ENCODE data around the gene HOXC4.
A peak's percentile ranks its signal among the peaks of the same experiment; 100 is the strongest.

Gene HOXC4

DNA sequence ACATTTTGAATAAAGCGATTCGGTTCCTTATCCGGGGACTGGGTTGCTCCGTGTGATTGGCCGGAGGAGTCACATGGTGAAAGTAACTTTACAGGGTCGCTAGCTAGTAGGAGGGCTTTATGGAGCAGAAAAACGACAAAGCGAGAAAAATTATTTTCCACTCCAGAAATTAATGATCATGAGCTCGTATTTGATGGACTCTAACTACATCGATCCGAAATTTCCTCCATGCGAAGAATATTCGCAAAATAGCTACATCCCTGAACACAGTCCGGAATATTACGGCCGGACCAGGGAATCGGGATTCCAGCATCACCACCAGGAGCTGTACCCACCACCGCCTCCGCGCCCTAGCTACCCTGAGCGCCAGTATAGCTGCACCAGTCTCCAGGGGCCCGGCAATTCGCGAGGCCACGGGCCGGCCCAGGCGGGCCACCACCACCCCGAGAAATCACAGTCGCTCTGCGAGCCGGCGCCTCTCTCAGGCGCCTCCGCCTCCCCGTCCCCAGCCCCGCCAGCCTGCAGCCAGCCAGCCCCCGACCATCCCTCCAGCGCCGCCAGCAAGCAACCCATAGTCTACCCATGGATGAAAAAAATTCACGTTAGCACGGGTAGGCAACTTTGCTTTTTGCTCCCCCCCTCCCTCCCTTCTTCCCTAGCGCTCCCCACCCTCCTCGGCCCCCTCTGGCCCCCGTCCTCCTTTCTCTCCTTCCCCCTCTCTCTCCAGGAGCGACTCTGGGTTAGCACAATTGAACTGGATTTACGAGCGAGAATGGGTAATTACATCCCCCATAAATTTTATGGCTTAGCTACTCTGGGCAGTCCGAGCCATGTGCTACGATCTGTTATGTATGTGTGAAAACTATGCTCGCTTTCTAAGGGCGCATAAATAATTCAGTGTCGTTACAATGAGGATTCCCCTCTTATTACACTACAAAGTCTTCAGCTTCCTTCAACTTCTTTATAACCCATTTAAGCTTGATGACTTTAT lies at the start of gene HOXC4:
Gene HOXC4, plus strand, starts transcription at position 85 of the 991 bp plus-strand sequence. Its CDS starts 88 bp downstream, at position 173.
- DNase-seq = no peak

DNA sequence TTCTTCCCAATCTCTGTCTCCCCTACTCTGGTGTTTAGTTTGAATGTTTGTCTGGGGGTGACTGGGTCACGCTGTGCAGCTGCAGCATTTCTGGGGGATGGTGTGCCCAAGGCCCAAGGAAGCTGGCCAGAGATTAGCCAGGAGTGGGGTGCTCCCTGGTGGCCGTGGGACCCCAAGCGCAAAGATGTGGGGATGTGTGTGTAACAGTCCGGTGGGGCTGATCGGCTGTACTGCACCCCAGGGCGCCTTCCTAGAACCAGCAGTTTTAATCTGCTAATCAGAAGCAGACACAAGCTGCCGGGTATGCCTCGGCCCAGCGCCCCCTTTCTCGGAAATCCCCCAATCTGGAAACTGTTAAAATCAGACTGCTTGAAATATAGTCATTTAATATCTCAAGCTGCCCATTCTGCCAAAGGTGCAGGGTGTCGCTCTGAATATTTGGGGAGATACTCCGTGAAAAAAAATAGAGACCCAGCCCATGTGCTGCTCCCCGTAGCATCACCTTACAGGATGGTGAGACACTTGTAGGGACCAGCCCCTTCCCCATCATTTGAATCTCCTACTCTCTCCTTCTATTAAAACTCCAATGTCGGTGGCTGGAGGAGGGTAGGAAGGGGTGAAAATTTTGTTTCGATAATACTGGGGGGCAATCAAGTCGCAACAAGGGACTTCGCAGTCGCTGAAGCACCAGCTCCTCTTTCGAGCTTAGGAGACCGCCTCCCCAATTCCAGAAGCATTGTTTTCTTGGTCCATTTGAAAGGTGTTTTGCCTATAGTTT lies 49.4 kb upstream of the HOXC4 start:
- DNase-seq = no peak

DNA sequence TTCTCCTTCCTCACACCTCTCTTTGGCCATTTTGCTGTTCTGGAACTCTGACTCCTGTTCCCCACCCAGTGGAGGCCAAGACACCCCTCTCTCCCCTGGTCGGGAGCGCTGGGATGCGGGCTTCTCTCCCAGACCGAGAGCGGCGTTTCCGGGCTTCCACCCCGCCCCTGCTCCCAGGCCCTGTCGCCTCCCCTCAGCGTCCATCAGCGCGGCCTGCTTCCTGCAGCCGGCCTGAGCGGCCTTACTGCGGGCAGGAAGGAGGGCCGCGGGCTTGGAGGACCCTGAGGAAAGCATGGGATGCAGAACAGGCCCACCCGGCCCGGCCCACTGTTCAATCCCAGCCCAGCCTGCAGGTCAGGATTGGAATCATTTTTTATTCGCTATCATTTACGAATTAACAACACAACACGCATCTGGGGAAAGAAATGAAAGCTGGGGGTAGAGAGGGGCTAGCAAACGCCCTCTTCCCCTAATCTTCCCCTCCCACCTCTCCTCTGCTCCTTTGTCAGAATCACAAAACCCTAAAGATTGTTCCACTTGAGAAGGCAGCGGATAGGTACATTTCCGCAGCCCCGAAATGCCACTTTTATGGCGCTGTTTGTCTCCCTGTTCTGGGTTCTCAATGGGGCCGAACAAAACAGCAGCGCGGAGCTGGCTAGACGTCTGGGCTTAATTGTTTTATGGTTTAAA lies 48.6 kb upstream of the HOXC4 start:
- DNase-seq = no peak

DNA sequence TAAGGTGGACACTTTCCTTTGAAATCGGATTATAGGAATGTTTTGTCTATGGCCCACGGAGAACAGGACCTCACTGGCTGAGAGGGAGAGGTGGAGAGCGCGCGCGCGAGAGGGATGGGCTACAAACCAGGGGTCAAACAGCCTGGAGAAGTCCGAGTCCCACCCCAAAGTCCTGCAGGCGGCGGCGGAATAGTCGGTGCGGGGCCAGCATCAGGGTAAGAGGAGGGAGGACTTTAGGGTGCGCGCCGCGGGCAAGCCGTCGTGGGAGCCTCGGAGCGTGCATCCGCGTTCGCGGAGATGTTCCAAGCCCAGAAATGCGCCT lies 48.1 kb upstream of the HOXC4 start:
- no peak for DNase-seq

DNA sequence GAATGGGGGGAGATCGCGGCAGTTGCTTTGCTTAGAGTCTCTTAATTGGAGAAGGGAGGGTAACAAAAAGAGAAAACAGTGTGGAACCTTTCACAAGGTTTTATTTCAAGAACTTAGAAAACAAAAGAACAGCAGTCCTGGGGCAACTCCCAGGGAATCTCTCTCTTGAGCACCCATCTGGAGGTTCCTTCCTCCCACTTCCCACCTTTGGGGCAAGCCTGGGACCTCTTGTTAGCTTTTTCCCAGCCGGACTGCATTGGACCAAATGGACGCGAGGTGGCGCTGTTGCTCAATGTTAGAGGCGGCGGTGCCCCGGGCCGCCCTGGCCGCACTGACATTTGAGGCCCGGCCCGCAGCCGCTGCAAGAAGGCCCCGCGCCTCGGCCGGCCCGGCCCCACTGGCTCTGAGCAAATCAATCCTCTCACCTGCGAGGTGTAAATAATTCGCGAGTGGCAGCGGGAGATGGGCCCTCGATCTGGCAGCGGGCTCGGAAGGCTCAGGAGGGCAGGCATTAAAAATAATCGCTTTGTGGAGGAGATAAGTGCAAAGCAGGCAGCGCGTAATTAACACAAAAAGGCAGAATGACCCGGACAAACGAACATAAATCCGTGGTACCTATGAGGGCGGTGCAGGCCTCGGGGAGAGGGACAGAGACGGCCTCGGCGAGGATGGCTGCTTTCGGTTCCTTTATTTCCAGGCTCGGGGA lies 47.6 kb upstream of the HOXC4 start:
- peak; percentile 51 for DNase-seq

DNA sequence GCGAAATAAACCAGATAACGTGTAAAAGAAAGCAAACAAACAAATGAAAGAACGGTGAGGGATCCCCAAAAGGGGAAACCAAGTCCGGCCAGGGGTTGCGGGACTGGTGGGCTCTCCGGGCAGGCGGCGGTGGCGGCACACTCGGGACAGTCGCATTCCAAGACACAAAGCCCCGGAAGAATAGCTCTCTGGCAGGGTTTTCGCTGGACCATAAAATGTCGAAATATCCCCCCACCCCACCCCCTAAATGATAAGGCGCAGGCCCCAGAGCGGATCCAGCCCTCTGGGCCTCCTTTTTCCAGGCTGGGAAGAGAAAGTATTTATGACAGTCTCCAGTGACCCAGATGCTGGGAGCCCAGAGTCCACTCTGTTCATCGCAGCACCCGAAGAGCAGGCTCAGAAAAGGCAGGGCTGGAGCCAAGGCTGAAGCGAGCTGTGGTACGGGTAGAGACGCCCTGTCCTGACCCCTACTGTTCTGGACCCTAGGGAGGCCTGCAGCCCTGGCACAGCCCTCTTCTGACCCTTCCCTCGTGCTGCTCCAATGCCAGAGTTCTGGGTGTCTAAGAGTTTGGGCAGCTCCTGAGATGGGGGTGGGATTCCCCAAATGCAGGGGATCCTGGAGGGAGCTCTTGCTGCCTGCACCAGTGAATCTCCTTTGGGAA lies 46.9 kb upstream of the HOXC4 start:
- no peak for DNase-seq

DNA sequence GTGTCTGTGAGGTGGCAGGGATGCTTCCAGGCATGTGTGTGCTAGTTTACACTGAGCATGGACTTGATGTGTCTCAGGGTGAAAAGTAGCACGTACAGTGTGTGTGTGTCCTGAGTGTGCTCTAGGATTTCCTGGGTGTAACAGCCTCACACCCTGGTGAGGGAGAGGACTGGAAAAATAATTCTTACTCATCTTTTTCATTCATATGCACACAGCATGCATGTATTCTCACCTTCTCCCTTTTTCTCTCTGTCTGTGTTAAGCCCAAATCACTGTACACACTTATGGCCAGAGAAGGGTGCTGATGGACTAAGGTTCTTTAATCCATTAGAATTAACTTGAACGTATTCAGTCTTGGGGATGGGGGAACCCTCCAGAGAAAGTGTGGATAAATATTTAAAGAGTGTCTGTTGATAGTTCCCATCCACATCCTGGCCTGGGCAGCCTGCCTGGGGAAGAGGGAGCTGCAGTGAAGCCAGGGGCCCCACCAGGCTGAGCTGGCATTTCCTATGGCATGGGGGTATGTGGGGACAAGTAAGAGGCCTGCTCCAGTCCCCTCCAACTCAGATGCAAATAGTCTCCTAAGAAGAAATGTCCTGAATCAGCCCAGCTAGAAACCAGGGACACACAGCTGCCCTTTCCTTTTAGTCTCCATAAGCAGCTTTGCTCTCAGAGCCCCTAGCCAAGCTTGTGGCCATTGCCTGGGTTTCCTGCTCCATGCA lies 45.9 kb upstream of the HOXC4 start:
- DNase-seq = no peak

DNA sequence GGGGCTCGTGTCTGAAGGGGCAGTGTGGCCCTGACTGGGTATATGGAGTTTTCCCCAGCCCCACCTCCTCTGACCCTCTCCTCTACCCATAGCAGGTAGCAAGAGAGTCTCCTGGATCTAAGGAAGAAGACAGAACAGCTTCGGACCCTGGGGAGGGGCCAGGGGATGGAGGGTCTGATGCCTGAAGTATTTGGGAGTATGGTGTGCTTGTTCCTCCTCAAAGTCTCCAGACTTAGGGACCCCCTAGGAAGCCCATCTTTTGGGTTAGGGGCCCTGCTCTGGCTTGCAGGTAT lies 45.4 kb upstream of the HOXC4 start:
- DNase-seq = no peak

DNA sequence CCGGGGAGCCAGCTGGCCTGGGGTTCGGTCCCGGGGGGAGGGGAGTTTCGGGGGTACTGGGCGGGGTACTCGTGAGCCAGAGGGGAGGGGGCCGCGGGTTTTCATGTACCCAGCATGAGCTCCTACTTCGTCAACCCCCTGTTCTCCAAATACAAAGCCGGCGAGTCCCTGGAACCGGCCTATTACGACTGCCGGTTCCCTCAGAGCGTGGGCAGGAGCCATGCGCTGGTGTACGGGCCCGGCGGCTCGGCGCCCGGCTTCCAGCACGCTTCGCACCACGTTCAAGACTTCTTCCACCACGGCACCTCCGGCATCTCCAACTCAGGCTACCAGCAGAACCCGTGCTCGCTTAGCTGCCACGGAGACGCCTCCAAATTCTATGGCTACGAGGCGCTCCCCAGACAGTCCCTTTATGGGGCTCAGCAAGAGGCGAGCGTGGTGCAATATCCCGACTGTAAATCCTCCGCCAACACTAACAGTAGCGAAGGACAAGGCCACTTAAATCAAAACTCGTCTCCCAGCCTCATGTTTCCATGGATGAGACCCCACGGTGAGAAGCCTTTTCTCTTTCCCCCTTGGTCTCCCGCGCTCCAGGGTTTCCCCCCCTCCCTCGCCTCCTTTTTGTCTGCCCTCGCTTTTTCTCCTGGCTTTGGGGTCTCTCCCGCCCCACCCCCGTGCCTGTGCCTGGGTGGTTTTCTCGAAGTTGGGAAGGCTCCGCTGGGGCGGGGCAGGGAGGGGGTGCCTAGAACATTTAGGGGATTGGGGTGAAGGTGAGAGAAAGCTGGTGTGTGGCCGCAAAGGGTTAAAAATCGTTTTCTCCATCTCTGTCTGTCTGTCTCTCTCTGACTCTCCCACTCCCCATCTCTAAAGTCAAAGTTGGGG lies 44.2 kb upstream of the HOXC4 start:
- no peak for DNase-seq

DNA sequence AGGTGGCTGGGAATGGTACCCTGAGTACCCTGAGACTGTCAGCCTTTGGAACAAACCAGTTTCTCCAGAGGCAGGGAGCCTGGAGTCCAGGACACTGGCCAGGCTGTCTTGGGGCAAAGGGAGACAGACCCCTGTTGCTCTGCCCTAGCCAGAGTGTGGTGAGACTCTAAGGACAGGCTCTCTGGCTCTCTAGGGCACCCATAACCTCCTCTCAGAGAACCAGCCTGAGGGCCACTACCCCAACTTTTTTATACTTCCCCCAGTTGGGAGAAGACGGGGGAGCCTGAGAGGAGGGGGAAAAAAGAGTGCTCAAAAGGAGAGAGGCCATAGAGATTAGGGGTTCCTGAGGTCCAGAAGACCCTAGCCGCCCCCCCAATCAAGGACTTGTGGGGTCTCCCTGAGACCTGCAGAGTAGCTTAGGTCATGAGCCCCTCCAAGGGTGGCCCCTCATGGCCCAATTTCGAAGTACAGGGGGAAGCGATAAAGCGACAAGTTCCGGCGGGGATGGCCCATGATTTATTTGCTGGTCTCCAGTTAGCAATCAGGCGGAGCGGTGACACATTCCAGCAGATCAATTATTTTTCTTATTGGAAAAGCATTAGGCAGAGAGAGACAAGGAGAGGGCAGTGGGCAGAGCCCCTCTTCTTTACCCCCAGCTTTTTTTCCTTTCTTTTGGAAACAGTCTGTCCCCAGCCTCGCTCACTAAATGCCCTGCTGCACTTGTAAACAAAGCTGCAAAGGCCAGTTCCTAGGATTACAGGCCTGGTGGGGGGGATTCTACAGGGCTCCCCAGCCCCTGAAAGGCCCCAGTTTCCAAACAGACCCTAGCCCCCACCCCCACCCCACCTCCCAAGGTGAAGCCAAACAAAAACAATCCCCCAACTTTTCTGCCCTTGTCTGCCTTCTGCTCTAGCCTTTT lies 43.3 kb upstream of the HOXC4 start:
- no peak for DNase-seq

DNA sequence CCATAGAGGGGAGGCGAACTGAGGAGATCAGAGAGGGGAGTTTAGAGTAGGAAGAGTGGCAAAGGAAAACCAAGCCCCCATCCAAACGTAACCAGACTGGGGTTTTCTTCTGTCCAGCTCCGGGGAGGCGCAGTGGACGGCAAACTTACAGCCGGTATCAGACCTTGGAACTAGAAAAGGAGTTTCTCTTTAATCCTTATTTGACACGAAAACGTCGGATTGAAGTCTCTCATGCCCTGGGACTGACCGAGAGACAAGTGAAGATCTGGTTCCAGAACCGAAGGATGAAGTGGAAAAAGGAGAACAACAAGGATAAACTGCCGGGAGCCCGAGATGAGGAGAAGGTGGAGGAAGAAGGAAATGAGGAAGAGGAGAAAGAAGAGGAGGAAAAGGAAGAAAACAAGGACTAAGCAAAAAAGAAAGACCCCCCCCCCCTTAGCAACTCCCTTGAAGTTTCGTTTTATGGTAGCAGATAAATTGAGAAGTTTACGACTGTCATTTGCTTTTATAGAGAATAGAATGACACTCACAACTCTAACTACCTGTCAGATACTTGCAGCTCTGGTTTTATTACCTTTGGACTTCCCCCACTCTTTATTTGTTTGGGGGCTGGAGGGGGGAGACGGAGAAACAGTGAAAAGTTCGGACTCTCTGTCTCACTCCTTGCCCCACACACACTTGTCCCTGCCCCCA lies 42.5 kb upstream of the HOXC4 start:
- no peak for DNase-seq

DNA sequence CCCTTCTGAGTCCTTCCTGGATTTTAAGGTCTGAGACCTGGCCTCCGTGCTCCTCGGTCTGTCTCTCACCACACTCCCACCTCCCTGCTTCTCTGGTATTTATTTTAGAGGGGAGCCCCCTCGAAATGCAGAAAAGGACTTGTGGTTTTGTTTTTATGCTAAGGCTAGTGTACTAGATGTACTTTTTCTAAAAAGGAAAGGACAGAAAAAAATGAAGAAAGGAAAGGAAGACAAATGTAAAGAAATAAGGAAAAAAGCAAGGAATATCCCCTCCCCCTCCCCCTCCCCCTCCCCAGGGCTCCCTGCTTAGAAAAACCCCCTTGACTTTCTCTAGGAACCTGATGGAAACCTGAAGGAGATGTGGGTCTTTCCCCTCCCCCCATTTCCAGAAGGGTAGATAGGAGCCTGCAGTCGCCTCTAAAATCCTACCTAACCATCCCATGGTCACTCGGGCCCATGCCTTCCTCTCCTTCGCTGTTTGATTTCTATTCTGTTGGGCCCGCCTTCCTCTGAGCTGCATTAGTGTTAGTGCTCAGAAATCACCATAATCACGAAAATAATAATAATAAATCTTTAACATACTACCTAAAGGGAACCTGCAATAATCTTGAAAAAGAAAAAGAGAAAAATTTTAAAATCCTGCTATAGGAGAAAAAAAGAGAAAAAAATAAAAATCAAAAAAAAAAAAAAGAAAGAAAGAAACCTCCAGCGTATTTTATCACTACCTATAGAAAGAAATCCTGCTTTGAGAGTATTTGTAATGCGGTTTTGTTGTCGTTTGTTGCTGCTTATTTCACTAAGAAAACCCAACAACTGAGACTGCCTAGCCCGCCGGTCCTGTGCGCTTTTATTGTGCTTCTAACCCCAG lies 41.7 kb upstream of the HOXC4 start:
- no peak for DNase-seq

DNA sequence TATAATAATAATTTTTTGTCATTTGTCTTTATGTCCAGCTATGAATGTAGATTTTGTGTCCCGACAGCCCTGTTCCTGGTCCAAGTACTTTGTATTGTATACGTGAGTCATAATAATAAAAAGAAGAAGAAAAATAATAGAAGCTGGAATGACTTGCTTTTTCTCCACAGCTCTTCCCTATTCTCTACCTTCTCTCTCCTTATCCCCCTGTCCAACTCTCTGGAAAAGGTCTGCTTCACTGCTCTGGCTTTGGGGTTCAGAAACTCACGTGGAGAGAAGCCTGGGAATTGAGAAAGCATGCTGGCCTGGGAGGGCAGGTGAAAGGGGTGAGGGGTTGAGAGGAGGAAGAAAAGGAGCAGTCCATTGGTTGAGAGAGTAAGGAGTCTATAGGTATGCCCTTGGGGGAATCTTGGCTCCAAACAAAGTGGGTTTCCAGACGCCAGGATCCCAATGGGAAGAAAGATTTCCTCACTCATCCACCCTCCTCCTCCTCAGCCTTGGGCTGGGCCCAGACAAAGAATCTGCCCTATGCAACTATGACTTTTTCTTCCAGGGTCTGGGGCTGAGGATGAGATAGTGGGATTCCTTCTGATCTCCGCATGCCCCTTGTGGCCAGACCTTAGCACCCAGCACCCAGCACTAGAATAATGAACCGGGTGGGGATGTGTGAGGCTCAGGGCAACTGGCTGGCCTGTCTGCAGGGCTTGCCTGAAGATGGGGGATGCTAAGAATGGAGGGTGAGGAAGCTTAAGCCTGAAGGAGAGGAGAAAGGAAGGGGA lies 40.8 kb upstream of the HOXC4 start:
- no peak for DNase-seq

DNA sequence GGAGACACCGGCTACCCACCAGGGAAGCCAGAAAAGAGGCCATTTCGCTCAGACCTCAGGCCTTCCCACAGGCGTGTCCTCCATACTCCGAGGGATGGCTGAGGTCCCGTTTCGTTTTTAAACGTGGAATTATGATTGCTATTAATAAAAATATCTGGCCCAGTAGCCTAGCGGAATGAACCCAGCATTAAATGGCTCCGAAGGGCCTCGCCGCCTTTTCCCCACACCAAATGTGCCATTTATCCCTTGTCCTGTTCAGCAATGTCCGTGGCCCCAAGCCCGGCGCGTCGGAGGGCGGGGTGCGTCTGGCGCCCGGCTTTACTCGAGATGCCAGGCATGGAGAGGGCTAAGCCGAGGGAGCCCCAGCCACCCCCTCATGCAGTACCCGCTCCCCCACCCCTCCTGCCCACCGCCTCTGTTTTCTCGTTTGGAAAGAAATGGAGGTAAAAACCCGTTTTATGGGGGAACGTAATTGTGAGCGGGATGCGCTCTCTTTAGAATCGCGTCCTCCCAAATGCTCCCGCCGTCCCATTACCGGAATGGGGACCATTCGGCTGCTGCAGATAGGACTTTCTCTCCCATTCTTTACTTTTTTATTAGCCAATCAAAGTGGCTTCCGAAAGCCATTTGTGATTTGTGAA lies 39.1 kb upstream of the HOXC4 start:
- no peak for DNase-seq

DNA sequence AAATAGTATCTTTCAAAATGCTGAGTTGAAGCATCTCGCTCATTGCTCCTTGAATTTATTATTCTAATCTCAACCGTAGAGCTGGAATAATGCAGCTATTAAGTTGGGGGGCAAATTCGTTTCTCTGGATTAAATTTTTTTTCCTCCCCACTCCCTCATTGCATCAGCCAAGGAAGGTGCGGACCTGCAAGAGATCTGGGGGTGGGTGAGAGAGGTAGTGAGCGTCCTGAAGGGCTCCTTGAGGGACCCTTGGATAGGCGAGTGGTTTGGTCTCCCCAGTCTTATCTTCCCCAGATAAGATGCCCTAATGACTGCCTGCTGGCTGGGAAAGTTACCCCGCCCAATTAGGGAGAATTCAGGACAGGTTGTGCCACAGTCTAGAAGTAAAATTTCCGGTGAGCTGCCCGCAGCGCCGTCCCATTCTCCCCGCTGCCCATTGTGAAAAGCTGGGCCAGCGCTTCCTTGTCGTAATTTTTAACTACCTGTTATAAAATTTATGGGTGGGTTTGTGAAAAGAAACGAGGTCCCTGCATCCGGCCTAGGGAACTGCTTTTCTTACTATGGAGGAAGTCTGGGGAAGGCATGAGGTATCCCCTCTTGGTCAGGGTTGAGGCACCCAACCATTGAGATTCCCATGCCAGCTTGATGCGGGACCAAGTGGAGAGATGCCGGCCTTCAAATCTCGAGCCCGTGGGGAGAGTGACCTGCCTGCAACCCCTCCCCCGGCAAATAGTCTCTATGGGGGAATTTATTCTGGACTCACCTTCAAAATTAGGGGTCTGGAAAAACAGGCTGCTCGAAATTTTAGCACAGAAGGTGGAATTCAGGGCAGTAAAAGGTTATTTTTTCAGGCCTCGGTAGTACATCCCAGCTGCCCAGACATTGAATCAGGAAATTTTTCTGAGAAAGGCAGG lies 38.4 kb upstream of the HOXC4 start:
- DNase-seq = no peak

Measured in COR-L47 (cell line).